Right ventricle myocardium inferior (tissue), 1 donor: ENCODE results near the gene MAP1S. TPM values are rescaled to one million over a fixed set of nuclear protein-coding genes. Genes with fewer than 3 reads are reported as not detected.
A peak's percentile ranks its signal among the peaks of the same experiment; 100 is the strongest.

Source experiments
- ATAC-seq: fragments of 200-7000 bp; cut with Tn5 transposase; one replicate; pipeline ENCODE4 v1.9.1; 2020; ENCODE audit warnings: mild to moderate bottlenecking, moderate library complexity
- DNase-seq: peaks from one replicate; pipeline ENCODE4 v3.0.0; 2021; ENCODE audit errors: missing footprints
- intact Hi-C: fragments of 100-400 bp; cut with DNase I; formaldehyde crosslinking; loops from one replicate; pipeline ENCODE4 v1.11.0; 2022
- long read RNA-seq: library from polyadenylated mRNA; unstranded; transcript quantifications from one replicate; pipeline ENCODE4 v2.0.0, GENCODE V29; 2021
- total RNA-seq: library from RNA; stranded (reverse); fragmentation: NEBNext Ultra II Directional; extraction: Animal tissue kit (Norgen Biotek cat#: 25700); gene quantifications from one replicate; pipeline ENCODE4 v1.2.1, GENCODE V29; 2021
- donor health status: DM: no; HTN: yes; CAD: no; lungs with severe emphysema.

MAP1S gene
- total RNA-seq: 26.0 TPM
- long read RNA-seq, transcript MAP1S-201 (7 exons, 3,419 nt): major isoform, 15 of 29 reads
- long read RNA-seq, partial matches to known transcripts: 13 of 29 reads
- long read RNA-seq, other reads (novel, unspliced or antisense): 1 of 29 reads

GRCh38 chr19:17718947-17719711 lies at the start of gene MAP1S:
Gene MAP1S (plus strand): TSS chr19:17719480. CDS start chr19:17719503, 23 bp downstream.
- ATAC-seq (peak; percentile 47), DNase-seq (peak; percentile 87)
- intact Hi-C loops: loop anchor here (10.0 kb wide), 1 partner anchor 136 kb away; the partner anchor contains the start of gene RPL18A

GRCh38 chr19:17671906-17672305 lies 47.4 kb upstream of the MAP1S start:
- DNase-seq (no peak), ATAC-seq (no peak)
- intact Hi-C loops: no loop called here

- intact Hi-C loops: no loop called here
- DNase-seq: no peak
- ATAC-seq: no peak
Measured at GRCh38 chr19:17673937-17674799, 45.1 kb upstream of the MAP1S start.

GRCh38 chr19:17676295-17676694 lies 43.0 kb upstream of the MAP1S start:
- no peak for ATAC-seq

GRCh38 chr19:17677002-17677401 lies 42.3 kb upstream of the MAP1S start:
- intact Hi-C loops: no loop called here
- DNase-seq (no peak), ATAC-seq (no peak)

More at GRCh38 chr19:17676295-17676694, 43.0 kb upstream of the MAP1S start:
- intact Hi-C loops: no loop called here
- DNase-seq: no peak

- intact Hi-C loops: no loop called here
Measured at GRCh38 chr19:17678836-17679235, 40.4 kb upstream of the MAP1S start.

GRCh38 chr19:17679526-17680229 lies 39.6 kb upstream of the MAP1S start:
- DNase-seq (no peak), ATAC-seq (no peak)
- intact Hi-C loops: no loop called here

More at GRCh38 chr19:17678836-17679235, 40.4 kb upstream of the MAP1S start:
- no peak for DNase-seq
- ATAC-seq: no peak

GRCh38 chr19:17680230-17680722 lies 39.0 kb upstream of the MAP1S start:
- intact Hi-C loops: no loop called here
- DNase-seq (peak; percentile 85), ATAC-seq (peak; percentile 85)

- peak; percentile 30 for ATAC-seq
- DNase-seq: no peak
- intact Hi-C loops: no loop called here
Measured at GRCh38 chr19:17681505-17682125, 37.7 kb upstream of the MAP1S start.

GRCh38 chr19:17682273-17682672 lies 37.0 kb upstream of the MAP1S start:
- intact Hi-C loops: no loop called here
- DNase-seq: no peak
- ATAC-seq: no peak

- ATAC-seq: no peak
- DNase-seq: no peak
- intact Hi-C loops: no loop called here
Measured at GRCh38 chr19:17683078-17683477, 36.2 kb upstream of the MAP1S start.

- no peak for ATAC-seq
- DNase-seq: no peak
- intact Hi-C loops: no loop called here
Measured at GRCh38 chr19:17684256-17684655, 35.0 kb upstream of the MAP1S start.

- ATAC-seq (no peak), DNase-seq (no peak)
- intact Hi-C loops: no loop called here
Measured at GRCh38 chr19:17685451-17686022, 33.7 kb upstream of the MAP1S start.

GRCh38 chr19:17686023-17686521 lies 33.2 kb upstream of the MAP1S start:
- ATAC-seq: no peak
- intact Hi-C loops: no loop called here
- DNase-seq: no peak

- DNase-seq (peak; percentile 73), ATAC-seq (no peak)
- intact Hi-C loops: no loop called here
Measured at GRCh38 chr19:17686592-17687024, 32.7 kb upstream of the MAP1S start.

- intact Hi-C loops: no loop called here
Measured at GRCh38 chr19:17687141-17687856, 32.0 kb upstream of the MAP1S start.

More at GRCh38 chr19:17687141-17687856, 32.0 kb upstream of the MAP1S start:
- ATAC-seq (no peak), DNase-seq (no peak)
